H9 (cell line): ENCODE measurements around the gene FRG2C. TPM values are rescaled to one million over a fixed set of nuclear protein-coding genes. Genes with fewer than 3 reads are reported as not detected.
"Not testable (repeated sequence)": the region's sequence is repeated elsewhere in the genome, so short reads cannot be mapped to it uniquely, and the experiment has no call there.

ENCODE experiments used
- DNase-seq: peaks from one replicate; pipeline ENCODE4 v3.0.0-alpha.2; 2017
- H2AFZ ChIP-seq: one replicate; pipeline ENCODE4 v1.6.1; 2013; ENCODE audit warnings: mild to moderate bottlenecking, low read length, control low read depth, moderate library complexity
- H2AK5ac ChIP-seq: 2 replicates; pipeline ENCODE4 v1.6.1; 2013; ENCODE audit warnings: low read length, control low read depth, mixed read lengths; ENCODE audit not compliant: insufficient read length
- H2BK120ac ChIP-seq: one replicate; pipeline ENCODE4 v1.6.1; 2013; ENCODE audit warnings: low read depth, mild to moderate bottlenecking, low read length, control low read depth, inconsistent platforms; ENCODE audit not compliant: poor library complexity, severe bottlenecking
- H2BK12ac ChIP-seq: 2 replicates; pipeline ENCODE4 v1.6.1; 2013; ENCODE audit warnings: low read length, control low read depth, mixed read lengths, low read depth; ENCODE audit not compliant: insufficient read length
- H2BK15ac ChIP-seq: 2 replicates; pipeline ENCODE4 v1.6.1; 2013; ENCODE audit warnings: low read depth, low read length, control low read depth
- H2BK20ac ChIP-seq: one replicate; pipeline ENCODE4 v1.6.1; 2013; ENCODE audit warnings: low read depth, mild to moderate bottlenecking, low read length, control low read depth, inconsistent platforms; ENCODE audit not compliant: poor library complexity, severe bottlenecking
- H2BK5ac ChIP-seq: 2 replicates; pipeline ENCODE4 v1.6.1; 2013; ENCODE audit warnings: low read length, control low read depth, mixed read lengths; ENCODE audit not compliant: insufficient read length
- H3K14ac ChIP-seq: 2 replicates; pipeline ENCODE4 v1.6.1; 2013; ENCODE audit warnings: low read length, control low read depth; ENCODE audit not compliant: insufficient read depth
- H3K18ac ChIP-seq: 2 replicates; pipeline ENCODE4 v1.6.1; 2013; ENCODE audit warnings: low read depth, mild to moderate bottlenecking, mixed read lengths, low read length, control low read depth; ENCODE audit not compliant: insufficient read length
- H3K23ac ChIP-seq: 2 replicates; pipeline ENCODE4 v1.6.1; 2013; ENCODE audit warnings: low read length, control low read depth, mixed read lengths, low read depth; ENCODE audit not compliant: insufficient read length
- H3K23me2 ChIP-seq: 2 replicates; pipeline ENCODE4 v1.6.1; 2013; ENCODE audit warnings: low read depth, mild to moderate bottlenecking, mixed read lengths, low read length, control low read depth; ENCODE audit not compliant: insufficient read length, poor library complexity, severe bottlenecking
- H3K27ac ChIP-seq: 2 replicates; pipeline ENCODE4 v1.5.1; 2013; ENCODE audit warnings: low read length, control low read depth, mixed read lengths, low read depth; ENCODE audit not compliant: insufficient read length
- H3K27me3 ChIP-seq: 2 replicates; pipeline ENCODE4 v1.6.1; 2013; ENCODE audit warnings: low read length, control low read depth, inconsistent platforms; ENCODE audit not compliant: insufficient read depth
- H3K4ac ChIP-seq: 2 replicates; pipeline ENCODE4 v1.6.1; 2013; ENCODE audit warnings: low read depth, mild to moderate bottlenecking, control low read depth, inconsistent platforms, low read length, moderate library complexity
- H3K4me1 ChIP-seq: 2 replicates; pipeline ENCODE4 v1.6.1; 2013; ENCODE audit warnings: low read length, control low read depth, inconsistent platforms; ENCODE audit not compliant: insufficient read depth
- H3K4me2 ChIP-seq: 2 replicates; pipeline ENCODE4 v1.6.1; 2013; ENCODE audit warnings: low read length, control low read depth, mixed read lengths; ENCODE audit not compliant: insufficient read length, insufficient read depth
- H3K56ac ChIP-seq: 2 replicates; pipeline ENCODE4 v1.6.1; 2013; ENCODE audit warnings: low read depth, mild to moderate bottlenecking, mixed read lengths, low read length, control low read depth; ENCODE audit not compliant: insufficient read length
- H3K79me1 ChIP-seq: 2 replicates; pipeline ENCODE4 v1.6.1; 2013; ENCODE audit warnings: low read depth, mild to moderate bottlenecking, moderate library complexity, low read length, control low read depth, inconsistent platforms; ENCODE audit not compliant: insufficient read depth, poor library complexity, severe bottlenecking
- H3K79me2 ChIP-seq: 2 replicates; pipeline ENCODE4 v1.6.1; 2013; ENCODE audit warnings: low read length, control low read depth, inconsistent platforms; ENCODE audit not compliant: insufficient read depth
- H3K9ac ChIP-seq: 2 replicates; pipeline ENCODE4 v1.6.1; 2013; ENCODE audit warnings: low read length, control low read depth, mixed read lengths; ENCODE audit not compliant: insufficient read length; ENCODE audit errors: extremely low read depth
- H3K9me3 ChIP-seq: one replicate; pipeline ENCODE4 v1.6.1; 2013; ENCODE audit warnings: low read depth, low read length, inconsistent platforms; ENCODE audit not compliant: control insufficient read depth
- H3T11ph ChIP-seq: one replicate; pipeline ENCODE4 v1.6.1; 2013; ENCODE audit warnings: mild to moderate bottlenecking, low read length, control low read depth, inconsistent platforms
- H4K20me1 ChIP-seq: one replicate; pipeline ENCODE4 v1.6.1; 2013; ENCODE audit not compliant: control insufficient read depth, insufficient read length, insufficient read depth
- H4K5ac ChIP-seq: 2 replicates; pipeline ENCODE4 v1.6.1; 2013; ENCODE audit warnings: low read depth, mild to moderate bottlenecking, mixed read lengths, low read length, control low read depth; ENCODE audit not compliant: insufficient read length
- H4K8ac ChIP-seq: replicated peaks from 2 replicates; pipeline ENCODE4 v1.6.1; 2013; ENCODE audit warnings: low read length, control low read depth, mixed read lengths, low read depth; ENCODE audit not compliant: insufficient read length
- H4K91ac ChIP-seq: 2 replicates; pipeline ENCODE4 v1.6.1; 2013; ENCODE audit warnings: low read depth, mild to moderate bottlenecking, moderate library complexity, mixed read lengths, low read length, control low read depth; ENCODE audit not compliant: insufficient read length
- H3K27ac Mint-ChIP-seq, 3 experiments: 2 replicates in 2 of 3; 3 replicates in 1 of 3; pipeline ENCODE4 v1.8.0; 2020 to 2021; ENCODE audit warnings: mixed read lengths in 3 of 3, mild to moderate bottlenecking in 1 of 3, moderate library complexity in 1 of 3
- H3K27me3 Mint-ChIP-seq: 2 replicates; pipeline ENCODE4 v1.8.0; 2021; ENCODE audit warnings: low read depth, mild to moderate bottlenecking, moderate library complexity, mixed read lengths
- H3K36me3 Mint-ChIP-seq, 3 experiments: 2 replicates in 2 of 3; 3 replicates in 1 of 3; pipeline ENCODE4 v1.8.0; 2020 to 2021; ENCODE audit warnings: low read depth in 3 of 3, mixed read lengths in 3 of 3; ENCODE audit not compliant: insufficient read depth in 1 of 3
- H3K4me1 Mint-ChIP-seq, 2 experiments: 2 replicates each; pipeline ENCODE4 v1.8.0; 2020; ENCODE audit warnings: mixed read lengths in 2 of 2
- H3K4me3 Mint-ChIP-seq, 2 experiments: 2 replicates in 1 of 2; 3 replicates in 1 of 2; pipeline ENCODE4 v1.8.0; 2020 to 2021; ENCODE audit warnings: mild to moderate bottlenecking in 2 of 2, mixed read lengths in 2 of 2, moderate library complexity in 1 of 2
- H3K9me3 Mint-ChIP-seq, 2 experiments: 2 replicates in 1 of 2; 3 replicates in 1 of 2; pipeline ENCODE4 v1.8.0; 2020; ENCODE audit warnings: mild to moderate bottlenecking in 2 of 2, mixed read lengths in 2 of 2, moderate library complexity in 1 of 2
- WGBS: extraction: QIAGEN DNeasy Blood & Tissue Kit; methylation state at CpG from one replicate; pipeline ENCODE4 v1.1.7; 2013; ENCODE audit warnings: missing lambda C conversion rate, low lambda C conversion rate, mixed read lengths; ENCODE audit not compliant: insufficient read length; ENCODE audit errors: extremely low coverage; 5-methylcytosine and 5-hydroxymethylcytosine counted together
- total RNA-seq: library from RNA; stranded (reverse); gene quantifications from 2 replicates; pipeline ENCODE4 v1.2.1, GENCODE V29; 2021
- TF ChIP-seq, protein P1 (sequence below): fragments of 200-600 bp; sonication (generic); conservative IDR thresholded peaks from 3 replicates; pipeline ENCODE4 v1.8.0; 2021; ENCODE audit warnings: antibody characterized with exemption, mild to moderate bottlenecking

FRG2C gene
- total RNA-seq, 1 experiment from 2014 or later, result not detected

DNA sequence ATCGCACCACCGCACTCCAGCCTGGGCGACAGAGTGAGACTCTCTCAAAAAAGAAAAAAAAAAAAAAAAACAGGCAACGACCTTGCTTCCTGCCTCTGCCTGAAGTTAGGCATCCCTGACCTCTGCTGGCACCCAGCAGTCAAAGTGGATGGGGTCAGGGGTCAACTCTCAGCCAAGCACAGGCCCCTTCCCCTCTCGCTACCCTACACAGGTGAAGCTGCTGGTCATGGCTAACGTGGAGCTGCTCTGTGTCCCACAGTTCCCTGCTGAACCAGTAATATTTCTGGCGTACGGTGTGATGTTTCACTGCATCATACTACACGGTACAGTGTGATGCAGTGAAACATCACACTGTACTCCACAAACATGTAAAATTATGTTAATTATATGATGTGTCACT lies 13.9 kb upstream of the FRG2C start:
- Histone ChIP-seq H3K56ac (no peak overlapping the region), H3K4ac (no peak overlapping the region), H2BK5ac (no peak overlapping the region), H2AK5ac (no peak overlapping the region), H2AFZ (no peak overlapping the region), H3K4me1 (no peaks in the 10 kb centered on the region), H3K27me3 (peaks cover 4% of the 10 kb centered on the region; the same call in 1 of the 2 replicates), H4K91ac (no peak overlapping the region), H3K9me3 (no peaks in the 10 kb centered on the region), H3K14ac (no peak overlapping the region), H2BK120ac (no peak overlapping the region), H3K27ac (no peak overlapping the region), H4K8ac (no peak overlapping the region), H3K4me2 (no peak overlapping the region), H3K79me2 (no peaks in the 10 kb centered on the region), H3K23me2 (no peaks in the 10 kb centered on the region), H2BK15ac (no peak overlapping the region), H3K9ac (no peak overlapping the region), H3T11ph (no peak overlapping the region), H2BK20ac (no peak overlapping the region), H4K5ac (no peak overlapping the region), H4K20me1 (no peaks in the 10 kb centered on the region), H2BK12ac (no peak overlapping the region), H3K79me1 (no peaks in the 10 kb centered on the region), H3K18ac (no peak overlapping the region), H3K23ac (no peak overlapping the region)
- H3K4me1 Mint-ChIP-seq, result peaks cover 6 to 15% of the 10 kb centered on the region in 2 experiments; a peak in 3 of 4 replicates
- no peak for DNase-seq
- H3K4me3 Mint-ChIP-seq, result no peak overlapping the region
- TF ChIP-seq, protein P1, sequence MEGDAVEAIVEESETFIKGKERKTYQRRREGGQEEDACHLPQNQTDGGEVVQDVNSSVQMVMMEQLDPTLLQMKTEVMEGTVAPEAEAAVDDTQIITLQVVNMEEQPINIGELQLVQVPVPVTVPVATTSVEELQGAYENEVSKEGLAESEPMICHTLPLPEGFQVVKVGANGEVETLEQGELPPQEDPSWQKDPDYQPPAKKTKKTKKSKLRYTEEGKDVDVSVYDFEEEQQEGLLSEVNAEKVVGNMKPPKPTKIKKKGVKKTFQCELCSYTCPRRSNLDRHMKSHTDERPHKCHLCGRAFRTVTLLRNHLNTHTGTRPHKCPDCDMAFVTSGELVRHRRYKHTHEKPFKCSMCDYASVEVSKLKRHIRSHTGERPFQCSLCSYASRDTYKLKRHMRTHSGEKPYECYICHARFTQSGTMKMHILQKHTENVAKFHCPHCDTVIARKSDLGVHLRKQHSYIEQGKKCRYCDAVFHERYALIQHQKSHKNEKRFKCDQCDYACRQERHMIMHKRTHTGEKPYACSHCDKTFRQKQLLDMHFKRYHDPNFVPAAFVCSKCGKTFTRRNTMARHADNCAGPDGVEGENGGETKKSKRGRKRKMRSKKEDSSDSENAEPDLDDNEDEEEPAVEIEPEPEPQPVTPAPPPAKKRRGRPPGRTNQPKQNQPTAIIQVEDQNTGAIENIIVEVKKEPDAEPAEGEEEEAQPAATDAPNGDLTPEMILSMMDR, result no peak
- WGBS, result no CpG with 5 or more reads among the region's 9 CpGs
- H3K36me3 Mint-ChIP-seq, result no peaks in the 10 kb centered on the region
- no peak overlapping the region for H3K27ac Mint-ChIP-seq
- no peaks in the 10 kb centered on the region; a peak in 2 of 5 replicates for H3K9me3 Mint-ChIP-seq
- H3K27me3 Mint-ChIP-seq, result peaks cover 27% of the 10 kb centered on the region

DNA sequence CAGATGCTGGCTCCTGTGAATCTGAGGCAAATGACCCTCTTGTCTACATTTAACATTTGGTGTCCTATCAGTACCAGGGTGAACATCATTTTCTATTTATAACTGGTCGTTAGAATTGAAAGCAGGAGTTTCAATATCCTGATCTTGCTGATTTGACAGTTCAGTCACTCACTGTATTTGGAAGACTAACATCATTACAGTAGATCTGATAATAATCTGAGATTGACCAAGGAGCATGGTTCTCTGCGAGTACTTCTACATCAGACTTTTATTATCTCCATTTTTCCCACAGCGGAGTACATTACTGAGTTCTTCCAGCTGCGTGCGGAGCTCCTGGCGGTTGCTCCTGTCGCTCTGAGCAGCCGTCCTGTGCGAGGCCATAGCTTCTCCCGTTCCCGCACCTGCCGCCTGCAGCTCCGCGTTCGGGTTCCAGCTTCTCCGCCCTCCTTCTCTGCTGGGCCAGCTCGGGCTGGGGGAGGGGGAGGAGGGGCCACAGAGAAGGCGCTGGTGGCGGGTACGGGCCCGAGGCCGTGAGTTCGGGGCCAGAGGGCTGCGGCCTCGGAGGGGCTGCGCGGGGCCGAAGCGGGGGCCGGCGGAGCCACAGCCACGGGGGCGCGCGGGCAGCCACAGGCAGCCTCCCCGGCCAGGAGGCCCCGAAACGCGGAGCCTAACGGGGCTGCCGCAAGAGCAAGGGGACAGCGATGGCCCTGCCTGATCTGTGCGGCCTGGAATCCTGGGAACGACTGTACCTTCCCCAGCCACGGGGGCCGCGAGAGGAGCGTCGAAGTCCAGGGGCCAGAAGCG lies 8.8 kb upstream of the FRG2C start:
- peak; percentile 72 for DNase-seq
- not testable (repeated sequence) for H4K91ac ChIP-seq, H3K4ac ChIP-seq, H3K23ac ChIP-seq, H4K20me1 ChIP-seq, H3T11ph ChIP-seq, H3K27me3 ChIP-seq, H3K56ac ChIP-seq, H3K36me3 Mint-ChIP-seq, H2AK5ac ChIP-seq, H3K14ac ChIP-seq, H3K9me3 Mint-ChIP-seq, H2BK12ac ChIP-seq, H3K27ac Mint-ChIP-seq, H2BK5ac ChIP-seq, H4K5ac ChIP-seq, H3K9ac ChIP-seq, H2BK15ac ChIP-seq, H3K9me3 ChIP-seq, H2BK20ac ChIP-seq, H3K27ac ChIP-seq, H2BK120ac ChIP-seq, H3K79me1 ChIP-seq, H2AFZ ChIP-seq, H3K4me1 ChIP-seq, H3K18ac ChIP-seq, H3K79me2 ChIP-seq, H4K8ac ChIP-seq, H3K4me1 Mint-ChIP-seq, H3K4me2 ChIP-seq, H3K23me2 ChIP-seq
- Mint-ChIP-seq H3K4me3 (peak overlapping the region; percentile 35 to 71), H3K27me3 (peaks cover 67% of the 10 kb centered on the region)
- WGBS, result no CpG with 5 or more reads among the region's 50 CpGs
